Thoracic aorta (tissue), 2 donors: ENCODE results near the gene TMC3. TPM values are rescaled to one million over a fixed set of nuclear protein-coding genes. Genes with fewer than 3 reads are reported as not detected.

Experiments used
- ATAC-seq: fragments of 150-250 bp; one replicate; pipeline ENCODE4 v1.8.0; 2017; ENCODE audit warnings: low read depth; ENCODE audit not compliant: insufficient number of reproducible peaks, low FRiP score
- DNase-seq: peaks from one replicate; pipeline ENCODE4 v3.0.0-alpha.2; 2020; ENCODE audit warnings: low spot score
- H3K27ac ChIP-seq, 2 donors: fragments of 200-600 bp; sonication (generic); 1 replicate in 1 of 2; 2 replicates in 1 of 2; pipeline ENCODE4 v1.5.1; 2016; ENCODE audit warnings: mild to moderate bottlenecking in 2 of 2, moderate library complexity in 2 of 2
- H3K27me3 ChIP-seq: fragments of 200-600 bp; sonication (generic); replicated peaks from 2 replicates; pipeline ENCODE4 v1.6.0; 2016; ENCODE audit warnings: mild to moderate bottlenecking; ENCODE audit not compliant: insufficient read depth
- H3K36me3 ChIP-seq: fragments of 200-600 bp; sonication (generic); one replicate; pipeline ENCODE4 v1.5.1; 2016
- H3K4me1 ChIP-seq, 2 donors: fragments of 200-600 bp; sonication (generic); 1 replicate in 1 of 2; 2 replicates in 1 of 2; pipeline versions ENCODE4 v1.5.1 to v1.6.0; 2016; ENCODE audit warnings: low read depth in 2 of 2, mild to moderate bottlenecking in 1 of 2; ENCODE audit not compliant: control insufficient read depth in 1 of 2
- H3K4me3 ChIP-seq: fragments of 200-600 bp; sonication (generic); 2 replicates; pipeline ENCODE4 v1.5.1; 2016; ENCODE audit warnings: mild to moderate bottlenecking
- H3K9me3 ChIP-seq: fragments of 200-600 bp; sonication (generic); 2 replicates; pipeline ENCODE4 v1.5.1; 2016
- total RNA-seq, 2 donors: library from RNA; depleted of rRNA; stranded (reverse); fragments of >200 nt; gene quantifications; one replicate each; pipeline versions ENCODE4 v1.1.0 to v1.2.3, GENCODE V29; 2016
- TF ChIP-seq, protein P1 (sequence below): fragments of 200-600 bp; sonication (generic); IDR thresholded peaks from one replicate; pipeline ENCODE4 v1.5.1; 2019; ENCODE audit warnings: antibody characterized with exemption

TMC3 gene
- total RNA-seq, 2 donors from 2014 or later: 0.54 TPM; not detected in 1

DNA sequence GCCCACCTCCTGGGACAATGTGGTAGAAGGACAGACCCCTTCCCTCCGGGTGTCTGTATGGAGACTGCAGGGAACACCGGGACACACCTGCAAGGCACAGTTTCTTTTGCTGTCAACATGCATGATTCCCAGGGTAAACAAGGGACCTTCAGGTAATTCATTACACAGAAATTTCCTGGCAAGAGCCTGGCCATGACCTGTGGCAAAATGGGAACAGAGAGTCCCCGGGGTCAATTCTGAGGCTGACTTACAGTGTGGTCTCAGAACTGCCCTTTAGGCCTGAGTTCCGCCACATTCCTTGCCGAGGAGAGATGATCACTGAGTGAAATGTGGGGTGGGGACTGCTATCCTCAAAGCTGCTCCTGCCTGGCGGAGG, 56.4 kb downstream of the TMC3 start:
- H3K4me3 ChIP-seq: no peak overlapping the region

DNA sequence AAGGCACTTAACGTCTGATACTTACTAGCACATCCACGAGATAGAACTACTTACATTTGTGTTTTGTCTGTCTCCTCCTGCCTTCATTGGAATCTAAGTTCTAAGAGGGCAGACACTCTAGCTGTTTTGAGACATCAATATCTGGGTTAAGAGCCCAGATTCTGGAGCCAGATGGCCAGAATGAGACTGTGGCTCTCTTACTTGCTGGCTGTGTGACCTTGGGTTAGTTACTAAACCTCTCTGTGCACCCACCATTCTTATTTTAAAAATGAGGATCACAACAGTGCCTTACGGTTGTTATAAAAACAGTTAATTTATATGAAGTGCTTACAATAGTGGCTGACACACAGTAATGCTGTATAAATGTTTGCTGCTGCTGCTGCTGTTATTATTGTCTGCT, 57.7 kb downstream of the TMC3 start:
- TF ChIP-seq, protein P1, sequence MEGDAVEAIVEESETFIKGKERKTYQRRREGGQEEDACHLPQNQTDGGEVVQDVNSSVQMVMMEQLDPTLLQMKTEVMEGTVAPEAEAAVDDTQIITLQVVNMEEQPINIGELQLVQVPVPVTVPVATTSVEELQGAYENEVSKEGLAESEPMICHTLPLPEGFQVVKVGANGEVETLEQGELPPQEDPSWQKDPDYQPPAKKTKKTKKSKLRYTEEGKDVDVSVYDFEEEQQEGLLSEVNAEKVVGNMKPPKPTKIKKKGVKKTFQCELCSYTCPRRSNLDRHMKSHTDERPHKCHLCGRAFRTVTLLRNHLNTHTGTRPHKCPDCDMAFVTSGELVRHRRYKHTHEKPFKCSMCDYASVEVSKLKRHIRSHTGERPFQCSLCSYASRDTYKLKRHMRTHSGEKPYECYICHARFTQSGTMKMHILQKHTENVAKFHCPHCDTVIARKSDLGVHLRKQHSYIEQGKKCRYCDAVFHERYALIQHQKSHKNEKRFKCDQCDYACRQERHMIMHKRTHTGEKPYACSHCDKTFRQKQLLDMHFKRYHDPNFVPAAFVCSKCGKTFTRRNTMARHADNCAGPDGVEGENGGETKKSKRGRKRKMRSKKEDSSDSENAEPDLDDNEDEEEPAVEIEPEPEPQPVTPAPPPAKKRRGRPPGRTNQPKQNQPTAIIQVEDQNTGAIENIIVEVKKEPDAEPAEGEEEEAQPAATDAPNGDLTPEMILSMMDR: no peak
- H3K4me3 ChIP-seq: no peak overlapping the region
- peaks cover 5 to 20% of the 10 kb centered on the region in 2 donors for H3K4me1 ChIP-seq
- no peak overlapping the region for H3K27ac ChIP-seq
- no peak for DNase-seq
- no peaks in the 10 kb centered on the region for H3K27me3 ChIP-seq
- no peak for ATAC-seq
- H3K36me3 ChIP-seq: peaks cover 5% of the 10 kb centered on the region
- no peaks in the 10 kb centered on the region for H3K9me3 ChIP-seq

More for the DNA sequence above, 56.4 kb downstream of the TMC3 start:
- no peaks in the 10 kb centered on the region for H3K9me3 ChIP-seq
- peaks cover 3 to 17% of the 10 kb centered on the region in 2 donors for H3K4me1 ChIP-seq
- no peaks in the 10 kb centered on the region for H3K27me3 ChIP-seq
- H3K27ac ChIP-seq: no peak overlapping the region
- TF ChIP-seq, protein P1: no peak
- H3K36me3 ChIP-seq: peaks cover 5% of the 10 kb centered on the region
- ATAC-seq (no peak), DNase-seq (no peak)

DNA sequence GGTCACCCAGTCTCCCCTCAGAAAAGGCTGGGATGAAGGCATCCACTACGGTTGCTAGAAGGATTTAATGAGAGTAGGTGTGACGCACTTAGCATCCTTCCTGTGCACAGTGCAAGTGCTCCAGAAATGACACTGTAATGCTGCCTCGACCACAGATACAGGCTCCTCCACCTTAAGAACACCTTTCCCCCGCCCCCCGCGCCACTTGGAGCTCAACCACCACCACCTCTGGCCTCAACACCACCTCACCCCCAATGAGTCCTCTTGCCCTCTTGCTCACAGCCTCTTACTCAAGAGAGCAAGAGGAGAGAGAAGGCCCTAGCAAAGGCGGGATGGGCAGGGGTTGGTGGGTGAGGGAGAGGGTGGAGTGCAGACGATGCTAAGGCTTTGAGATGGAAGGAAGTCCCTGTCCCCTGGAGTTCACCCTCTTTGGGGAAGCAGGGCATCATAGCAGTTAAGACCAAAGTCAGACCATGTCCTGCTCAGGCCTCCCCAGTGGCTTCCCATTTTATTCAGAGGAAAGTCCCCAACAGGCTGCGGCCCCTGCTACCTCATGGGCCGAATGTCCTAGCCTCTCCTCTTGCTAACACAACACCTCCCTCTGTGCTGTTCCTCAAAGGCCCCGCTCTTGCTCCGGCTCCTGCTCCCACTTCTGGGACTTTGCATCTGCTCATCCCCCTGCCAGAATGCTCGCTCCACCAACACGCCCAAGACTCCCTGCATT, 58.4 kb downstream of the TMC3 start:
- Histone ChIP-seq H3K4me1 (peaks cover 5 to 25% of the 10 kb centered on the region in 2 donors), H3K27me3 (no peaks in the 10 kb centered on the region), H3K27ac (no peak overlapping the region), H3K36me3 (peaks cover 5% of the 10 kb centered on the region), H3K9me3 (no peaks in the 10 kb centered on the region), H3K4me3 (no peak overlapping the region)
- TF ChIP-seq, protein P1: no peak
- ATAC-seq (no peak), DNase-seq (no peak)

DNA sequence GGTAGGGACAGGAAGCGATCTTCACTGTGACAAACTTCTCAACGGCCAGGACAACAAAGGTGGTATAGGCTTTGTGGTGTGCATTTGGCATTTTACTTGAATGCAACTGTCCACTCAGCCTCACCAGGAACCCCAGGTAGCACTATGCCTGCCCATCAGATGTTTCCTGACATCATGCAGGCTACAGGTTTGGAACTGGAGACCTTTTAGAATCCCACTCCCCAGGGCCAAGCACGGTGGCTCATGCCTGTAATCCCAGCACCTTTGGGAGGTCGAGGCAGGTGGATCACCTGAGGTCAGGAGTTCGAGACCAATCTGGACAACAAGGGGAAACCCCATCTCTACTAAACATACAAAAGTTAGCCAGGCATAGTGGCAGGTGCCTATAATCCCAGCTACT, 59.6 kb downstream of the TMC3 start:
- Histone ChIP-seq H3K36me3 (peaks cover 5% of the 10 kb centered on the region), H3K27me3 (no peaks in the 10 kb centered on the region), H3K4me3 (no peak overlapping the region), H3K4me1 (peaks cover 5 to 25% of the 10 kb centered on the region in 2 donors), H3K27ac (no peak overlapping the region), H3K9me3 (no peaks in the 10 kb centered on the region)
- ATAC-seq (no peak), DNase-seq (no peak)
- TF ChIP-seq, protein P1: no peak

DNA sequence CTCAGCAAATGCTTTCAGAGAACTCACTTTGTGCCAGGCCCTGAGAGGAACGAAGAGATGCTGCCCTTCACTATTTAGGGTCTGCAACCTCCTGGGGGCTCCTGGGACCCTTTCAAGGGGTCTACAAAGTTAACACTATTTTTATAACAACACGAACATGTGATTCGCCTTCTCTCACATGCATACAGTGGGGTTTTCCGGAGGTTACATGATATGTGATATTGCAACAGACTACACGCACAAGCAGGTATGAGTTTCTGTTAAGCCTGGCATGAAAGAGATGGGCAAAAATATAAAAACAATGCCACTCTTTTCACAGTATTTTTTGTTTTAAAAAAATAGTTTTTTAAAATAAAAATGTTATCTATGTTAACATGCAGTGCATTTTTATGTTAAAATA, 60.3 kb downstream of the TMC3 start:
- no peaks in the 10 kb centered on the region for H3K9me3 ChIP-seq
- peaks cover 5 to 25% of the 10 kb centered on the region in 2 donors for H3K4me1 ChIP-seq
- peak overlapping the region; percentile 36 to 65 for H3K27ac ChIP-seq
- peaks cover 5% of the 10 kb centered on the region for H3K36me3 ChIP-seq
- ATAC-seq (no peak), DNase-seq (no peak)
- H3K27me3 ChIP-seq: no peaks in the 10 kb centered on the region
- no peak overlapping the region for H3K4me3 ChIP-seq
- TF ChIP-seq, protein P1: no peak
